ENCODE measurements around the gene SEC24D.

GRCh38 chr4:118883861-118884260 is 47.9 kb upstream of the SEC24D start:
- no peak for TF ChIP-seq CTCF (IDR thresholded peaks at IDR 0.05)
- TF ChIP-seq POLR2AphosphoS5 (IDR thresholded peaks at IDR 0.05): no peak
- TF ChIP-seq POLR2A (IDR thresholded peaks at IDR 0.05): no peak

Measured in breast epithelium (tissue), 3 donors.